ENCODE results near the gene SPACA6.

SPACA6 gene

GRCh38 chr19:51739466-51740213, 46.5 kb downstream of the SPACA6 start:
- DNase-seq, result no peak

GRCh38 chr19:51740356-51740755, 47.2 kb downstream of the SPACA6 start:
- no peak for DNase-seq

GRCh38 chr19:51742789-51743188, 49.7 kb downstream of the SPACA6 start:
- DNase-seq, result no peak

DNA sequence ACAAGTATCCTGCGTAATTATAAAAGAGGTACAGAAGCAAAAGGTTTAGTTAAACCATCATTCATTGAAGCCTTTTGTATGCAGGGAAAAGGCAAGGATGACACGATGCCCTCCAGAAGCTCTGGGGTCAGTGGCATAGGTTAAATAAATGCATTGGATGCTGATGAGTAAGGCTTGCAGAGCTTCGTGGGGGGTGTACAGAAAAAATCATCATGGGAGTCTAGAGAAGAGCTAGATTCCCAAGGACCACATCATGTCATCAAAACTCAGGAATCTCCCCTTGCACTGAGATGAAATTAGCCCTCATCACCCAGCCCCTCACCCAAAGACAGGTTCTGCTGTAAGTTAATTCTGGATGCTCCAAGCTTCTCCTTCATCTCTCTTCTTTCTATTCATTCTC, 50.3 kb downstream of the SPACA6 start:
- DNase-seq, result no peak

DNA sequence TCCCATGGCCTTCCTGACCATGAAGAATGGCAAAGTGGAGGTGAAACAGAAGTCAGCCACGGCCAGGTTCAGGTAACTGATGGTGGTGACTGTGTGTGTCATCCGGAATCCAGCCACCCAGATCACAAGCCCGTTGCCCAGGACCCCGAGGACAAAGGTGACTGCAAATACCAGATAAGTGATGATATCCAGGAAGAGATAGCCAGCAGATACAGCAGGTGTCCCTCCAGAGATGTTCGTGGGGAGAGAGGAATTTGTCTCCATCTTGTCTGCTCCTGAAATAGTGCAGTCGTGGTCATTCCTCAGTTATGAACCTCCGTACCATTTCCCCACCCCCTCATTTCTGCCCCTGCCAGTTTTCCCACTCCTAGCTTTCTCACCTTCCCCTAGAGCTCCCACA, 53.6 kb downstream of the SPACA6 start:
- DNase-seq, result no peak

- DNase-seq, result no peak
Measured at GRCh38 chr19:51749979-51750378, 56.8 kb downstream of the SPACA6 start.

DNA sequence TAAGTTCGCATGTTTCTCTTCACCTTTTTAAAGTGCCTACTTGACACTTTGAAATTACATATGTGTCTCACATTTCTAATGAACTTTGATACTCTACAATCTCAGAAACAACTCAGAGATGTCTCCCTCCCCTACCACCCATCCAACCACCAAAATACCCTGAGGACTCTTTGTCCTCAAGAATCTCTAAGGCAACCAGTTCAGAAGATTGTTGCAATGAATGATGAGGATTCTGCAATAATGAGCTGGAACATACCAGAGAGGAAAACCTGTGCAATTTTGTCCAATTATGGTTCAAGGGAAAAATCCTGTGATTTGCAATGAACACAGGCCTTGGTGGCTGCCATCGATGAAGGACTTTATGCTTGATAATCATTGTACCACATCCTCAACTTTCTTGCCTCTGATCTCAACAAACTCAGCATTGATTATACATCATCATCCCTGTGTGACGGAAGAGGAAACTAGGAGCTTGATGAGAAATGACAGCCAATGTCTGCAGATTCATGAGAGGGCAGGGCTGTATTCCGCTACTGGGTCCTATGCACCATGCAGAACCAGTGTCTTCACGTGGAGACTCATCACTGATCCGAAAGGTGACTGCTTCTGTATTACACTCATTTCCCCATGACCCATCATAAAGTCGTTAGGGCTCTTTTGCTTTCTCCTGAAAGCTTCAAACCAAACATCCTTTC, 57.4 kb downstream of the SPACA6 start:
- no peak for DNase-seq

- DNase-seq, result no peak
Measured at GRCh38 chr19:51751655-51752054, 58.5 kb downstream of the SPACA6 start, which contains the start of gene FPR1. Gene FPR1 (minus strand): TSS chr19:51751878. CDS start chr19:51746994, 4,884 bp downstream.

DNA sequence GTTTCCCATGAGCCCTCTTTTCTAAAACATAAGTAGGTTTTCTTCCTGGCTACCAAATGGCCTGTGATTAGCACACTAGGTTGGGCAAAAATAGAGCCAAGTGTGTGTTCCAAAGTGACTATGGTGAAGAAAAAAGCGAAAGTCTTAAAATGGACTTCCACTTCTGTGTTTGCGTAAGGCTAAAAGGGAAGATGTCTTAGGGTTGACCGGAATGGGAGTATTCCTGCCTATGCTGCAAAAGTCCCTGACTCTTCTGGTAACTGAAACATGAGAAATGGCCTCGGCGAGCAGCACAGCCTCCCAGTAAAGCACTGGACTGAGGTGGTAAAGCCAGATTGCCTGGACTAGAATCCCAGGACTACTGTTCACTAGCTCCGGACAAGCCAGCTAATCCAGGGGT, 61.0 kb downstream of the SPACA6 start:
- peak in 1 of 2 donors; percentile 43 for DNase-seq

- no peak for DNase-seq
Measured at GRCh38 chr19:51754770-51755169, 61.6 kb downstream of the SPACA6 start.

Data from hippocampal formation (tissue), 2 donors.